HEK293 (cell line): ENCODE results near the gene PITPNM3.
A peak's percentile ranks its signal among the peaks of the same experiment; 100 is the strongest.

Experiments used
- CTCF ChIP-seq: fragments of 450-650 bp; formaldehyde crosslinking; IDR thresholded peaks from 2 replicates; pipeline ENCODE4 v1.5.1; 2016; ENCODE audit warnings: missing biosample characterization, missing genetic modification characterization
- INSM2 ChIP-seq: fragments of 450-650 bp; formaldehyde crosslinking; IDR thresholded peaks from 2 replicates; pipeline ENCODE4 v1.5.1; 2016; ENCODE audit warnings: missing biosample characterization, missing genetic modification characterization
- KLF16 ChIP-seq: fragments of 450-650 bp; formaldehyde crosslinking; IDR thresholded peaks from 2 replicates; pipeline ENCODE4 v1.5.1; 2017; ENCODE audit warnings: missing biosample characterization, missing genetic modification characterization
- MZF1 ChIP-seq: fragments of 450-650 bp; formaldehyde crosslinking; IDR thresholded peaks from 2 replicates; pipeline ENCODE4 v1.5.1; 2017; ENCODE audit warnings: missing biosample characterization, missing genetic modification characterization, borderline replicate concordance
- PRDM10 ChIP-seq: fragments of 450-650 bp; formaldehyde crosslinking; IDR thresholded peaks from 2 replicates; pipeline ENCODE4 v1.5.1; 2016; ENCODE audit warnings: missing biosample characterization, missing genetic modification characterization
- PRDM2 ChIP-seq: fragments of 450-650 bp; formaldehyde crosslinking; IDR thresholded peaks from 2 replicates; pipeline ENCODE4 v1.5.1; 2016; ENCODE audit warnings: missing biosample characterization, missing genetic modification characterization, borderline replicate concordance
- PRDM4 ChIP-seq: fragments of 450-650 bp; formaldehyde crosslinking; IDR thresholded peaks from 2 replicates; pipeline ENCODE4 v1.5.1; 2017; ENCODE audit warnings: missing biosample characterization, missing genetic modification characterization
- SETDB1 ChIP-seq: IDR thresholded peaks from one replicate; pipeline ENCODE4 v1.6.1; 2017; ENCODE audit warnings: mild to moderate bottlenecking, low read length, moderate library complexity, mixed read lengths; ENCODE audit not compliant: insufficient read length
- ZBTB11 ChIP-seq: fragments of 450-650 bp; formaldehyde crosslinking; conservative IDR thresholded peaks from 2 replicates; pipeline ENCODE4 v1.5.1; 2016; ENCODE audit warnings: low read depth, missing biosample characterization, missing genetic modification characterization
- ZFP37 ChIP-seq: fragments of 450-650 bp; formaldehyde crosslinking; IDR thresholded peaks from 2 replicates; pipeline ENCODE4 v1.5.1; 2016; ENCODE audit warnings: missing biosample characterization, missing genetic modification characterization
- ZNF10 ChIP-seq: fragments of 450-650 bp; formaldehyde crosslinking; IDR thresholded peaks from 2 replicates; pipeline ENCODE4 v1.5.1; 2017; ENCODE audit warnings: missing biosample characterization, missing genetic modification characterization
- ZNF114 ChIP-seq: fragments of 450-650 bp; formaldehyde crosslinking; IDR thresholded peaks from 2 replicates; pipeline ENCODE4 v1.5.0; 2017; ENCODE audit warnings: missing biosample characterization, missing genetic modification characterization
- ZNF174 ChIP-seq: fragments of 450-650 bp; formaldehyde crosslinking; IDR thresholded peaks from 2 replicates; pipeline ENCODE4 v1.5.0; 2017; ENCODE audit warnings: missing biosample characterization, mild to moderate bottlenecking, missing genetic modification characterization
- ZNF214 ChIP-seq: fragments of 450-650 bp; formaldehyde crosslinking; IDR thresholded peaks from 2 replicates; pipeline ENCODE4 v1.5.1; 2017; ENCODE audit warnings: missing biosample characterization, mild to moderate bottlenecking, missing genetic modification characterization, borderline replicate concordance
- ZNF24 ChIP-seq: fragments of 450-650 bp; formaldehyde crosslinking; IDR thresholded peaks from 2 replicates; pipeline ENCODE4 v1.5.1; 2016; ENCODE audit warnings: missing biosample characterization, missing genetic modification characterization
- ZNF266 ChIP-seq: fragments of 450-650 bp; formaldehyde crosslinking; IDR thresholded peaks from 2 replicates; pipeline ENCODE4 v1.5.1; 2016; ENCODE audit warnings: missing biosample characterization, missing genetic modification characterization, low read depth
- ZNF548 ChIP-seq: fragments of 450-650 bp; formaldehyde crosslinking; IDR thresholded peaks from 2 replicates; pipeline ENCODE4 v1.5.1; 2016; ENCODE audit warnings: missing biosample characterization, missing genetic modification characterization
- ZNF677 ChIP-seq: fragments of 450-650 bp; IDR thresholded peaks from 2 replicates; pipeline ENCODE4 v1.5.0; 2018; ENCODE audit warnings: missing biosample characterization, mild to moderate bottlenecking, missing genetic modification characterization, moderate library complexity

PITPNM3 gene

GRCh38 chr17:6443692-6444570, 112.4 kb downstream of the PITPNM3 start, which contains the start of gene PIMREG (continued):
- TF ChIP-seq PRDM4 (no peak), ZNF10 (tag by site-specific recombination) (no peak), INSM2 (tag by site-specific recombination) (peak; percentile 45; the same call in 1 of the 2 replicates), ZNF114 (no peak), PRDM10 (peak; percentile 62), ZNF174 (tag by site-specific recombination) (no peak), ZNF677 (no peak), PRDM2 (tag by site-specific recombination) (no peak), KLF16 (peak; percentile 38; the same call in 1 of the 2 replicates), ZNF548 (tag by site-specific recombination) (0 out of 2 replicates have a peak, but pooled peaks have one; percentile 13), SETDB1 (no peak), ZNF266 (tag by site-specific recombination) (no peak), ZBTB11 (tag by site-specific recombination) (peak; percentile 67), MZF1 (tag by site-specific recombination) (0 out of 2 replicates have a peak, but pooled peaks have one; percentile 42), ZNF24 (tag by site-specific recombination) (peak; percentile 68), ZFP37 (tag by site-specific recombination) (no peak; the same call in 1 of the 2 replicates), CTCF (tag by site-specific recombination) (no peak), ZNF214 (tag by site-specific recombination) (no peak)
